NT2/D1 (cell line): ENCODE data around the gene CLINT1.

Experiments used
- SUZ12 ChIP-seq: IDR thresholded peaks from 2 replicates; pipeline ENCODE4 v1.6.1; 2011; ENCODE audit not compliant: insufficient read length, insufficient read depth; ENCODE audit errors: extremely low read depth
- YY1 ChIP-seq: IDR thresholded peaks from 2 replicates; pipeline ENCODE4 v1.6.1; 2011; ENCODE audit not compliant: insufficient read length, insufficient read depth
- ZNF274 ChIP-seq: IDR thresholded peaks from 2 replicates; pipeline ENCODE4 v1.6.1; 2011; ENCODE audit warnings: mild to moderate bottlenecking, low read depth, low read length

GRCh38 chr5:157770665-157771064 lies 88.3 kb downstream of the CLINT1 start:
- TF ChIP-seq ZNF274: no peak
- TF ChIP-seq YY1: no peak
- TF ChIP-seq SUZ12: no peak
